Measurements from ENCODE around the gene DIP2C.
A peak's percentile ranks its signal among the peaks of the same experiment; 100 is the strongest.

DNA sequence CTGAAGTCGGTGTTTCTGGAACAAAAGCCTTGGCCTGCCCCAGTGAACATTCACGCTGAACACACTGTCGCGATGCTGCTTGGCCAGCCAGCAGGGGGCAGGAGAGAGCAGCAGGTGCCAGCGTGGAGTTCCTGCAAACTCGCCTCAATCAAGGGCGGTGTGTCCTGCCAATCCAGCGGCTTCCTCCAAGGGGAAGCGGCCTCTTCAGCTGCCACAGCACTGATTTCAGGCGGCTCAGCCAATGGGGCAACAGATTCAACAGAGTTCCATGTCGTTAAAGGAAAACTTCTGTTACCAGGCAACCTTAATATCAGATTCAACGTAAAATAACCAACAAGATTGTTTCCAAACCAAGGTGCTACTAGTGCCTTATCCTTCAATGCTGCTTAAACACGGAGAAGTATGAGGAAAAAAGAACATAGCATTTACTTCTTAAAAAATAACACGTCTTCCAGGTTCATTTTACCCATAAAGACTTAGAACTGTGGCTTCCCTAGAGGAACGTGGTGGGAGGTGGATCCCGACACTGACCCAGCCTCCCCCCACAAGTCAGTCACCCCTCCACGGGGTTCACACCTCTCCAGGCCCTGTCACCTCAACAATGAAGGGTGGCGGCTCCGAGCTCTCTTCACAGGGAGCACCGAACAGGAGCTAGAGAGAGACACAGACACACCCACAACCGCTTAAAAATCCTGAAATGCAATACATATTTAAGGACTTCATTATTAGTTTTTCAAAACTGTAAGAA is 178.2 kb downstream of the DIP2C start:
- TF ChIP-seq POLR2A (IDR thresholded peaks at IDR 0.05), result no peak
- TF ChIP-seq, protein P1, sequence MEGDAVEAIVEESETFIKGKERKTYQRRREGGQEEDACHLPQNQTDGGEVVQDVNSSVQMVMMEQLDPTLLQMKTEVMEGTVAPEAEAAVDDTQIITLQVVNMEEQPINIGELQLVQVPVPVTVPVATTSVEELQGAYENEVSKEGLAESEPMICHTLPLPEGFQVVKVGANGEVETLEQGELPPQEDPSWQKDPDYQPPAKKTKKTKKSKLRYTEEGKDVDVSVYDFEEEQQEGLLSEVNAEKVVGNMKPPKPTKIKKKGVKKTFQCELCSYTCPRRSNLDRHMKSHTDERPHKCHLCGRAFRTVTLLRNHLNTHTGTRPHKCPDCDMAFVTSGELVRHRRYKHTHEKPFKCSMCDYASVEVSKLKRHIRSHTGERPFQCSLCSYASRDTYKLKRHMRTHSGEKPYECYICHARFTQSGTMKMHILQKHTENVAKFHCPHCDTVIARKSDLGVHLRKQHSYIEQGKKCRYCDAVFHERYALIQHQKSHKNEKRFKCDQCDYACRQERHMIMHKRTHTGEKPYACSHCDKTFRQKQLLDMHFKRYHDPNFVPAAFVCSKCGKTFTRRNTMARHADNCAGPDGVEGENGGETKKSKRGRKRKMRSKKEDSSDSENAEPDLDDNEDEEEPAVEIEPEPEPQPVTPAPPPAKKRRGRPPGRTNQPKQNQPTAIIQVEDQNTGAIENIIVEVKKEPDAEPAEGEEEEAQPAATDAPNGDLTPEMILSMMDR (IDR thresholded peaks at IDR 0.05), result peak; percentile 97 to 98 (median 97)

Data from prostate gland (tissue), 2 donors.